Activated T-cell treated with anti-CD3 and anti-CD28 coated beads, Interleukin-2, amount 50 U/mL, for 72 hours (primary cell): ENCODE results near the gene LDLR. TPM values are rescaled to one million over a fixed set of nuclear protein-coding genes. Genes with fewer than 3 reads are reported as not detected.
"Not testable (repeated sequence)": the region's sequence is repeated elsewhere in the genome, so short reads cannot be mapped to it uniquely, and the experiment has no call there.

Experiments used
- ATAC-seq, 2 donors: fragments of 150-1000 bp; cut with Tn5 transposase; replicated peaks in 1 of 2; 2 replicates each; pipeline ENCODE4 v1.10.0; 2021; ENCODE audit warnings: moderate library complexity in 2 of 2, mild to moderate bottlenecking in 1 of 2
- DNase-seq, 2 donors: peaks; one replicate each; pipeline ENCODE4 v3.0.0; 2021 to 2022; ENCODE audit warnings: mixed read lengths in 1 of 2
- H3K27ac Mint-ChIP-seq: one replicate; pipeline ENCODE4 v1.8.0; 2022; ENCODE audit warnings: mild to moderate bottlenecking, moderate library complexity, mixed read lengths
- H3K27me3 Mint-ChIP-seq: one replicate; pipeline ENCODE4 v1.8.0; 2022; ENCODE audit warnings: low read depth, mixed read lengths
- H3K36me3 Mint-ChIP-seq, 2 donors: one replicate each; pipeline ENCODE4 v1.8.0; 2022; ENCODE audit warnings: mixed read lengths in 2 of 2, mild to moderate bottlenecking in 1 of 2; ENCODE audit not compliant: insufficient read depth in 2 of 2
- H3K4me1 Mint-ChIP-seq: one replicate; pipeline ENCODE4 v1.8.0; 2022; ENCODE audit warnings: low read depth, mixed read lengths
- H3K4me3 Mint-ChIP-seq, 2 donors: one replicate each; pipeline ENCODE4 v1.8.0; 2022; ENCODE audit warnings: mild to moderate bottlenecking in 2 of 2, mixed read lengths in 2 of 2, moderate library complexity in 2 of 2
- H3K9me3 Mint-ChIP-seq, 2 donors: one replicate each; pipeline ENCODE4 v1.8.0; 2022; ENCODE audit warnings: mixed read lengths in 2 of 2
- total RNA-seq, 2 donors: library from RNA; stranded (reverse); gene quantifications; one replicate each; pipeline ENCODE4 v1.2.3, GENCODE V29; 2022

Gene LDLR
- total RNA-seq, 2 donors from 2014 or later: 23.3 to 31.0 TPM

GRCh38 chr19:11179716-11180297 is 90.5 kb downstream of the LDLR start:
- Mint-ChIP-seq H3K4me3 (peak overlapping the region in 1 of 2 donors; percentile 7), H3K4me1 (peaks cover 8% of the 10 kb centered on the region), H3K9me3 (no peaks in the 10 kb centered on the region), H3K27ac (no peak overlapping the region), H3K27me3 (peaks cover 4% of the 10 kb centered on the region), H3K36me3 (no peaks in the 10 kb centered on the region)
- DNase-seq (peak in 1 of 2 donors; percentile 19), ATAC-seq (peak in 1 of 2 donors; percentile 39)

- H3K27ac Mint-ChIP-seq: no peak overlapping the region
- no peak for DNase-seq
- H3K4me3 Mint-ChIP-seq: no peak overlapping the region
- no peak for ATAC-seq
- no peaks in the 10 kb centered on the region for H3K36me3 Mint-ChIP-seq
- H3K27me3 Mint-ChIP-seq: peaks cover 4% of the 10 kb centered on the region
- peaks cover 8% of the 10 kb centered on the region for H3K4me1 Mint-ChIP-seq
- H3K9me3 Mint-ChIP-seq: no peaks in the 10 kb centered on the region
These were observed 91.1 kb downstream of the LDLR start for GRCh38 chr19:11180346-11180745.

- not testable (repeated sequence) for ATAC-seq, H3K9me3 Mint-ChIP-seq, H3K4me3 Mint-ChIP-seq, H3K36me3 Mint-ChIP-seq, H3K27me3 Mint-ChIP-seq, DNase-seq, H3K27ac Mint-ChIP-seq, H3K4me1 Mint-ChIP-seq
These were observed 91.7 kb downstream of the LDLR start for GRCh38 chr19:11180975-11181374.

GRCh38 chr19:11181488-11181887 is 92.2 kb downstream of the LDLR start:
- ATAC-seq: no peak
- Mint-ChIP-seq H3K27ac (no peak overlapping the region), H3K9me3 (no peaks in the 10 kb centered on the region), H3K27me3 (peaks cover 4% of the 10 kb centered on the region), H3K36me3 (no peaks in the 10 kb centered on the region), H3K4me1 (peaks cover 8% of the 10 kb centered on the region), H3K4me3 (no peak overlapping the region)
- no peak for DNase-seq

Other genes with a start within 250 kb of the LDLR start
- 1 to 10 TPM; 6.2 to 9.9 TPM for gene C19orf38, start 241.0 kb upstream of the LDLR start, total RNA-seq
- gene CARM1, start 217.9 kb upstream of the LDLR start, total RNA-seq: 10 to 100 TPM; 85.0 to 99.5 TPM
- gene YIPF2, start 160.8 kb upstream of the LDLR start, total RNA-seq: 10 to 100 TPM; 47.0 to 47.9 TPM
- 10 to 100 TPM; 20.3 to 20.9 TPM for gene TIMM29, start 160.7 kb upstream of the LDLR start, total RNA-seq
- gene SMARCA4, start 128.4 kb upstream of the LDLR start, total RNA-seq: 10 to 100 TPM; 80.5 to 83.2 TPM
- 10 to 100 TPM; 43.6 to 46.8 TPM for gene SPC24, start 66.3 kb downstream of the LDLR start, total RNA-seq
- gene KANK2, start 108.1 kb downstream of the LDLR start, total RNA-seq: 1 to 10 TPM in 1 of 2 donors, under 1 TPM in 1; 0.96 to 1.1 TPM
- gene ANGPTL8, start 150.2 kb downstream of the LDLR start, total RNA-seq: not detected
- gene DOCK6, start 173.1 kb downstream of the LDLR start, total RNA-seq: 1 to 10 TPM; 8.4 to 9.1 TPM
- not detected for gene TSPAN16, start 206.7 kb downstream of the LDLR start, total RNA-seq